GM19043 (cell line): ENCODE results near the gene KAZN.

Experiments
- ATAC-seq: cut with Tn5 transposase; IDR thresholded peaks from one replicate; pipeline ENCODE4 v1.9.1; 2021; ENCODE audit warnings: low read depth; ENCODE audit not compliant: unreplicated experiment

KAZN gene

GRCh38 chr1:14760780-14761179, 162.3 kb downstream of the KAZN start:
- no peak for ATAC-seq

GRCh38 chr1:14761291-14762153, 163.0 kb downstream of the KAZN start:
- ATAC-seq = no peak

GRCh38 chr1:14763977-14764376, 165.5 kb downstream of the KAZN start:
- ATAC-seq = no peak

- ATAC-seq = no peak
These were observed 167.3 kb downstream of the KAZN start for GRCh38 chr1:14765773-14766172.

- no peak for ATAC-seq
These were observed 168.6 kb downstream of the KAZN start for GRCh38 chr1:14767075-14767474.

- no peak for ATAC-seq
These were observed 170.3 kb downstream of the KAZN start for GRCh38 chr1:14768582-14769304.

- ATAC-seq = no peak
These were observed 171.2 kb downstream of the KAZN start for GRCh38 chr1:14769486-14770274.

- no peak for ATAC-seq
These were observed 175.0 kb downstream of the KAZN start for GRCh38 chr1:14773396-14774025.

GRCh38 chr1:14774225-14774624, 175.7 kb downstream of the KAZN start:
- ATAC-seq = no peak

GRCh38 chr1:14774988-14775387, 176.5 kb downstream of the KAZN start:
- ATAC-seq = no peak

GRCh38 chr1:14775434-14775833, 176.9 kb downstream of the KAZN start:
- no peak for ATAC-seq

GRCh38 chr1:14777516-14778506, 179.3 kb downstream of the KAZN start:
- no peak for ATAC-seq

- ATAC-seq = no peak
These were observed 180.0 kb downstream of the KAZN start for GRCh38 chr1:14778541-14778897.

- no peak for ATAC-seq
These were observed 180.7 kb downstream of the KAZN start for GRCh38 chr1:14778898-14779865.

GRCh38 chr1:14780271-14780670, 181.8 kb downstream of the KAZN start:
- no peak for ATAC-seq

- ATAC-seq = no peak
These were observed 183.3 kb downstream of the KAZN start for GRCh38 chr1:14781811-14782210.

GRCh38 chr1:14782741-14783591, 184.5 kb downstream of the KAZN start:
- no peak for ATAC-seq

- no peak for ATAC-seq
These were observed 185.1 kb downstream of the KAZN start for GRCh38 chr1:14783592-14783886.
